NCI-H128 (cell line): Measurements from ENCODE around the gene COL13A1.

Source experiments
- DNase-seq: peaks from one replicate; lab custom pipeline; 2025; ENCODE audit not compliant: unreplicated experiment; lab: John Stamatoyannopoulos, UW

Gene COL13A1

DNA sequence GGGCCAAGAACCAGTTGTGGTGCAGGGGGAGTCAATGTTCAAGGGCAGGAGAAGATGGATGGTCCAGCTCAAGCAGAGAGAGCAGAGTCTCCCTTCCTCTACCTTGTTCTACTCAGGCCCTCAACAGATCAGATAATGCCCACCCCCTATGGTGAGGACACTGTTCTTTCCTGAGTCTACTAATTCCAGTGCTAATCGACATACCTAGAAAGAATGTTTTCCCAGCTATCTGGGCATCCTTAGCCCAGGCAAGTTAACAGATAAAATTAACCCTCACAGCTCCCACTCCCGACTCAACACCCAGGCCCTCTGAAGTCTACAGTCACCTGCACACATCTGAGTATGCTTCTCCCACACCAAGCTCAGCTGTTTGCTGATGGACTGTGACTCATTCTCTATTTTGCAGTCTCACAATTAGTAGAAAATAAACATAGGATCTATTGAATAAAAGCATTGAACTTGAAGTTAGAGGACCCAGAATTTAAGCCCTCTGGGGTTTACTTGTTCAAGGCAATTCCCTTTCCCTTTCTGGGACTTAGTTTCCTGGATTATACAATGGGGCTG, 17.1 kb downstream of the COL13A1 start:
- no peak for DNase-seq

DNA sequence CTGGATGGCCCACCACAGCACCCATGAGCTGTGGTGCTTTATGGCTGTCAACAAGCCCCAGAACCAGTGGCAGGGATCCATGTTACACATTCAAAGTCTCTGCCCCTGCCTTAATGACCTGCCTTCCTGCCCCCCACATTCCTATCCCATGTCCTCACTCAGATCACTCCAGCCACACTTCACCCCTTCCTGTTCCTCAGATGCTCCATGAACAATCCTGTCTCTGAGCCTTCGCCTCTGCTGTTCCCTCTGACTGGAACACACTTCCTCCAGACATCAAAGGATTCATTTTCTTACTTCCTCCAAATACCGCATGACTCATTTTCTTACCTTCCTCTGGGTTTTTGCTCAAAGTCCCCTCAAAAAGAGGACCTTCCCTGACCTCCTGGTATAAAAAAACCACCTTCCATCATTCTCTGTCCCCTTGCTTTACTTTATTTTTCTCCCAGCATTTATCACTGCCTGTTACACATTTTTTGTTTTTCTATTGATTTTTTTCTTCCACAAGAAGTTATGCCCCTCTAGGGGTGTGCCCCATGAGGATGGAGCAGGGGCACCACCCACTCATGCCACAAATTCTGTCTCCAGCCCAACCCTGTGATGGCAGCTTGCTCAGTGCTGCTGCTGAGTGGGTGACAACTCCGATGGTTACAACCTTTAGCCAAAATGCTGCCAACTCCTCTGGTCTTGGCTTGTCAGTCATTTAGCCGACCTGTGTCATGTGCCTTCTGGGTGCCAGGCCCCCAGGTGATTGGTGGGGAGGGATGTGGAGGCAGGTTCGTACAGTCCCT, 18.2 kb downstream of the COL13A1 start:
- DNase-seq = no peak

DNA sequence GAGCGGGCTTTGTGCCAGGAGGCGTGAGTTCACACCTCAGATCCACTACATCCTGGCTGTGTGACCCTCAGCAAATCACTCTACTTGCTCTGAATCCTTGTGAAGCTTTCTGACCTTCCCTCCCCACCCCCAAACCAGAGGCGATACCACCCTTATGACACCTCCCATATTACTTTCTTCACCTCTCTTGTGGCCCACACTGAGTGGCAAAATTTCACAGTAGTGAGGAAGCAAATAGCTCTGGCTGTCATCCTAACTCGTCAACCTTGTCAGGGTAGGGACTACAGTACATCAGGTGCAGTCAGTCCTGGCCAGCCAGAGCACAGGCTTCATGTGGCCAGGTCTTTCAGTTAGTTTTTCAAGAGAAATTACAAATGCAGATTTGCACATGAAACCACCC, 19.1 kb downstream of the COL13A1 start:
- no peak for DNase-seq

DNA sequence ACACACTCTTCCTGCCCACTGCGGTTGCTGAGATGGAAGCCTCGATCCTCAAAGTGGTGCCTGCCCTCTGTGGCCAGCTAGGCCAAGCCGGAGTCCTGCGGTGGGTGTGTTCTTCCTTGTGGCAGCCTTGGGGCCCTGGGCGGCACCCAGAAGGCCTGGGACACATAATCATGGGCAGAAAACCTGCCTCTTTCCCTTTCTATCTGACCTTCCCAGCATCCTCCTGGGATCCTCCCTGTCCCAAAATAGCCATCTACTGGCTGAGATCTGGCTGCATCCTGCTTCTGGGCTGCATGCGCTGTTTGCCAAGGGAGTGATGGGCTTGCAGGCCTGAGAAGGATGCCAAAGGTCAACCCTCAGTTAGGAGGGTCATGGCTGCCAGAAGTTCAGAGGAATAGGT, 23.9 kb downstream of the COL13A1 start:
- DNase-seq = no peak

DNA sequence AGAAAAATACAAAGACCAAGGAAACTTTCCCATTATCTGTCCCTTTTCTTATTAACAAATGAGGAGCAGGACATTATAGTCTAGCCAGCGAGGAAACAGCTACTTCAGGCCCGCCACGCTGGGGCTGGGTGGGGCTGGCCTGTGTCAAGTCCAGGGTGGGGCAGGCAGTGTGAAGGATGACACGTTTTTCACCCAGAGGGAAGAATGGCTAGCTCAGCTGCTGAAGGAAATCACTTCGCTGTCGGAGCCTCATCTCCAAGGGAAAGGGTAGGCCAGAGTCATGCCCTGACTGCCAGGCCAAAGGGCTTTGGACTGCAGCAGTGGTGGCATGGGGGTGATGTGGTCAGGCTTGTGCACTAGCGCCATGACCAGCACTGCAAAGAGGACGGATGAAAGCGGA, 24.4 kb downstream of the COL13A1 start:
- DNase-seq = no peak

DNA sequence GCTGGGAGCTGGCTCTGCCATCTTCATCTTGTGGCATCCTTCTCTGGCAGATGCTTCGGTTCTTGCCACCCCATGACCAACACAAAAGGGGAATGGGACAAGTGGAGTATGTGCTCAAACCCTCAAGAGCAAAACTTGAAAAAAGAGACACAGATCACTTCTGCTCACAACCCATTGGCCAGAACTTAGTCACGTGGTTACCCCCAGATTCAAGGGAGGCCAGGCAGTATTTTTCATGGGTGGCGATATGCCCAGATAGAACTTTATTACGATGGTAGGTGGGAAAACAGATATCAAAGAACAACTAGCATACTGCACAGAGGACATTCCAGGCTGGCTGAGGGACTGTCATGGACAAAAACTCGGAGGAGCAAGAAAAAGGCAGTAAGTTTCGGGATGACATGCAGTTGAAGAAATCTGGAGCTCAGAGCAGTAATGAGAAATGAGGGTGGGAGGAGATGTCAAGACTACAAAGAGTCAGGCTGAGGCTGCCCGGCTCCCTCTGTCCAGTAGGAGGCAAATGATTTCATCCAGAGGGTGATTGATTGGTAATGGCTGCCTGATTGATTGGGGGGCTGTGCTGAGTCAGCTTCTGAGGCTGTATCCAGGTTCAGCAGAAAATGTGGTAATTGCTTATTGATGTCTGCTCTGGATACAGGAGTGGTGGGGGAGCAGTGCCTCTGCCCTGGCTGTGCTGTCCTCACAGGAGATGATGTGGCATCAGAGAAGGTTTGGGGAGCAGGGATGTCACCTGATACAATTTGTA, 25.3 kb downstream of the COL13A1 start:
- no peak for DNase-seq

DNA sequence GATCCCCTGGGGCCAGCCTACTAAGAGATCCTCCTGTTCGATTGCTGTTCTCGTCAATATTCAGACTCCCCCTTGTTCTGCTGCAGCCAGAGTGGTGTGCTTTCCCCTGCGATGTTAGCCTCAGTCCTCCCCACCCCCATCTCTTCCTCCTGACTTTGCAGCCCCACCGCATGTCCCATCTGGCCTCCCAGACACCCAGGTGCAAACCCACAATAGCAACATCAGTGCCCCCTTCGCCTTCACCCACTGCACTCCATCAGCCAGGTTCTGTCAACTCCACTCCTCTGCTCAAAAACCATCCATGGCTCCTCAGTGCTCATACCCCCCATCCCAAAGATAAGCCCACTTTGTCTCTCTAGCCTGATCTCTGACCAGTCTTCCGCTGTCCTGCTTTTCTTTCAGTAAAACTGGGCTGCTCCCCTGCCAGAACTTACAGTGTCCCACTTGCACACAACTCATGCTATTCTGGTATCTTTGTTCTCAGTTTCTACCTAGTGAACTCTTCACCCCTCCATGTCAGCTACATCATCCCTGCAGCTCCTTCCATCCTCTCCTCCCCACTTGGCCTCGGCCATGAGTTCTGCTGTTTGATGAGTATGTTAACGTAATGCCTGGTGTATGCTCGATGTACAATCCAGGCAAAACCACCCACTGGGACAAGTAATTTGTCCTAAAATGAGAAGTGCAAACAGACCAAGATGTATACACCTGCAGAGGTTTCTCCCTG, 26.6 kb downstream of the COL13A1 start:
- DNase-seq = no peak

DNA sequence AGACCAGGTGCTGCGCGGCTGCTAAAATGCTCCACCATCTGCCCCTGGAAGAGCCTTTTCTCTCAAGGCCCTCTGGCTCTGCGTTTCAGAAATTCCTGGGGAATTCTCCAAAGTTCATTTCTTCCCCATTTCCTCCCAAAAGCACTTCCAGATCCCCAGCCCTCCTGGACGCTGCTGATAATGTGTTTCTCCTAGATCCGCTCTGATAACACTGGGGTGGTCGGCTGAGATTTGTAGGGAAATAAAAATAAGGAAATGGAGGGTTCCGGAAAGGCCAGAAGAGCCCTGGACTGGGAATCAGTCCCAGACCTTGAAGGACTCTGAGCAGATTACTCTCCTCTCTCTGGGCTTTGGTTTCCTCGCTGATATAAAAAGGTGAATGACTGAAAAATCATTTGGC, 28.1 kb downstream of the COL13A1 start:
- no peak for DNase-seq

DNA sequence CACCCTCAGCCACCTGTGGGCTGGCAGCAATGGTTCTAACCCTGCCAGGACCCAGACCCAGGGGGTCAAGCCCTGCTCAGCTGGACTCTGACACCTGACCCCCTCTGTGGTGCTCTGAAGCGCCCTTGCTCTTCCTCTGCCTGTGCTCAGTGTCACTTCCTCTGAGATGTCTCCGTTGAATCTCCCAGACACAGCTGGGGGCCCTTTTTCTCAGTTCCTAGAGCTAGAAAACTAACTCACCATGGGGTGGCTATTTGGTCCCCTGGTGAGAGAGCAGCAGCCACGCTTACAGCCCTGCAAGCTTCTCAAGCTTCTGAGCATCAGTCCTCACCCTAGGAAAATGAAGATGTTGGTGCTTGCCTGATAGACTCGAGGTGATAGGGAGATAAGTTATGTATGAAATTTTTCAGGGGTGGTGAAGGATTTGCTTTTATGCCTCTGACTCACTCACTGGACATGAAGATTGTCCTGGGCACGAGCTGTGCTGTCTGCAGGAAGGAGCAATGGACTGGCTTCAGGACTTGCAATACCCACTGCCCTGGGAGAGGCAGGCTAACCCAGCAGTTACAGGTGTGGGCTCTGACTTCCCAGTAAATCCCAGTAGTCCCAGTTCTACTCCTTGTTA, 29.6 kb downstream of the COL13A1 start:
- no peak for DNase-seq

DNA sequence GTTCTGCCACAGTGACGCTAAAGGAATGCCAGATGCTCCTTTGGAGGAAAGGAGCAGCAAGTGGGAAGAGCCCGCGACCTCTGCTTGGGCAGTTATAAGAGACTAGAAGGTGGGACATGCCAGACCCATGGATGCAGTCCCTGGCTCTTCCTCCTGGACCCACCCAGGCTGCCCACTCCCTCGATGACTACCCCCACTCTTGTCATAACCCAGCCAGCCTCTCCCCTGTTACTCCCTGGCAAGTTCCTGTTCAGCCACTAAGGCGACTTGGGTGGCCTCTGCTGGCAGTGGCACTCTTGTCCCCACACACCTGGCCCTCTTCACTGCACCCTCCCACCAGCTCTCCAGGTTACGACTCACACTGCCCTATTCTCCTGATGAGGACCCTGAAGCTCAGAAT, 33.5 kb downstream of the COL13A1 start:
- no peak for DNase-seq

DNA sequence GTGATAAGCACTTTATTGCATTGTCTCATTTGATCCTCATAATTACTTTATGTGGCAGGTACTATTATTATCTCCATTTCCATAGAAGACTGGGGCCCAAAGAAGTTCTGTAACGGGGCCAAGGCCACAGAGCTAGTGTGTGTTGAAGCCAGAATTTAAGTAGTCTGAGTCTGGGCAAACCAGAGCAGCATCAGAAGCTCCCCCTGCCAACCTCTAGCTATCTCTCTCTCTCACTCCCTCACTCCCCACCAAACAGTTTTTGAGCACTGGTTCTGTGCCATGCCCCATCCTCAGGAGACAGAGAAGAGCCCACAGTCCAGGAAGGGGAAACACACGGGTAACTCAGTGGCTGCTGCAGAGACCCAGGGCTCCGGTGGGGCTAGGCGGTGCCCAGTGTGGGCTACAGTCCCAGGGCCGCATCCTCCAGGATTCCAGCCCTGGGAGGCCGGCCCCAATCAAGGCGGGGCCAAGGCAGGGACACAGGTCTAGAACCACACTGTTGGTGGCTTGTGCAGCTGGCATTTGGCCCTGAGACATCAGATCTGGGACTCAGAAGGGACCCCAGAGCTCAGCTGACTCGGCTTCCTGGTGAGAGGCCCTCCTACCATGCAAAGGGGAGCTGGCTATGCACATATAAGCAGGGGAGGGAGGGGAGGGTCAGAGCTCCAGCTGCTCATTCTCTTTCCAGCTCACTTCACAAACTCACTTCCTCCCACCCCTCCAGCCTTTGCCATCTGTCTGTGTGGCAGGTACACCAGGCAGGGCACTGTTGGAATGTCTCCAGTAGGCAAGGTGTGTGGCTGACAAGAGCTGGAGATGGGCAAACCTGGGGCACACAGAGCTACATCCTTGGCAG, 34.4 kb downstream of the COL13A1 start:
- no peak for DNase-seq

DNA sequence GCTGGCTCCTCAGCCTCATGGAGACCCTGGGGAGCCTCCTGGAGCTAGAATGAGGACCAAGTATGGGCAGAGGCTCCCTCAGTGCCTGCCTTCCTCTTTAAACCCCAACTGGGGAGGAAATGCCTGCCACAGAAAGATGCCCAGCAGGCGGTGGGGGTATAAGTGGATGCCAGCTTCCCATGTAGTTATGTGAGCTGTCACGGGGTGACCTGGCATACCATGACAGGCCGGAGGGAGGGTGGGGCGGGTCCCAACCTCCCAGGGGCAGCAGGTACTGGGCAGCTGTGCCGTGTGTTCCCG, 35.0 kb downstream of the COL13A1 start:
- no peak for DNase-seq

DNA sequence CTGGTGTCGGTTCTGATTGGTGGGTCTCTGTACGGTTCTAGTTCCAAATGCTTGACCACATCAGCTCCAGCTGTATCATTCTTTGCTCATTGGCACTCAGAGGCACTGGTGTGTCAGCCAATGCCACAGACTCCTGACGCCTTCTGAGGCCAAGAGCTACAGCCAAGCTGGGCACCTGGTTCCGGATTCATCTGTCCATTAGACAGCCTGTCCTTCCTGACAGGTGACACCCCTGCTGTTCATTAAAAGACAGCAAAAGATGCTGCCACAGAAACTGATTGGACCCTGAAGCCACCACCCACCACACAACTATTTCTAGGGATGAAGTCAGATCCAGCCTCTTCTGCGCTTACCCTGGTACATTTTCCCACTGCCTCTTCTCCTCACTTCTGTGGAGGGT, 35.6 kb downstream of the COL13A1 start:
- DNase-seq = no peak

DNA sequence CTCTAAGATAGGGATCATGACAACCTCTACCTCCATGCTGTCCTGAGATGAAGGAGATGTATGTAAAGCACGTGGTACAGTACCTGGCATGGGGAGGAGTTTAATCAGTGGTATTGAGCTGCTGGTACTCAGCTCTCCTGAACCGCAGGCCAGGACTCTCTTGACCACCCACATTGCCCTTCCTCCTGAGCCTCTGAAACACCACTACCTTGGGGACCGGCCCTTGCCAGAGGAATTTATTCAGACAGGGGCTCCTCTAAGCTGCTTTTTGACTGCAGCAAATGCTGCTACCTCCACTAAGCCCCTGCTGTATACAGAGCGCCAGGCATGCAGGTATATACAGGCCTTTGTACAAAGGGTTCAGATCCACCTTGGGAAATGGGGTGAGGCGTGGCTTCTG, 36.7 kb downstream of the COL13A1 start:
- no peak for DNase-seq

DNA sequence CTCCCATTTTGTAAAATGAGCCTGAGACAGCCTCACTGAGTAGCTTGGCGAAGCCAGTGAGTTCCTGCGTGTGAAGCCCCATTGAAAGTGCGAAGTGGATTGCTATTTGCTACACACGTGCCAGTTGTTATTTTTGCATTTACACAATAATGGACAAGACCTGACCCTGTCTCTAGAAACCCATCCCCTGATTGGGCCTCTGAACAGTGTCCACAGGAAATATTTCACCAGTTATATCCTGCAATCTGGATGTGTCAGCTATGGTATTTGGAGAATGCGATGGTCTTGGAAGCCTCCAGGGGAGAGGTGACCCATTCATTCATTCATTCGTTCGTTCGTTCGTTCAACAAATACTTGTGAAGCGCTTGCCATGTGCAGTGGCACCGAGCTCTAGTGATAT, 37.1 kb downstream of the COL13A1 start:
- no peak for DNase-seq

DNA sequence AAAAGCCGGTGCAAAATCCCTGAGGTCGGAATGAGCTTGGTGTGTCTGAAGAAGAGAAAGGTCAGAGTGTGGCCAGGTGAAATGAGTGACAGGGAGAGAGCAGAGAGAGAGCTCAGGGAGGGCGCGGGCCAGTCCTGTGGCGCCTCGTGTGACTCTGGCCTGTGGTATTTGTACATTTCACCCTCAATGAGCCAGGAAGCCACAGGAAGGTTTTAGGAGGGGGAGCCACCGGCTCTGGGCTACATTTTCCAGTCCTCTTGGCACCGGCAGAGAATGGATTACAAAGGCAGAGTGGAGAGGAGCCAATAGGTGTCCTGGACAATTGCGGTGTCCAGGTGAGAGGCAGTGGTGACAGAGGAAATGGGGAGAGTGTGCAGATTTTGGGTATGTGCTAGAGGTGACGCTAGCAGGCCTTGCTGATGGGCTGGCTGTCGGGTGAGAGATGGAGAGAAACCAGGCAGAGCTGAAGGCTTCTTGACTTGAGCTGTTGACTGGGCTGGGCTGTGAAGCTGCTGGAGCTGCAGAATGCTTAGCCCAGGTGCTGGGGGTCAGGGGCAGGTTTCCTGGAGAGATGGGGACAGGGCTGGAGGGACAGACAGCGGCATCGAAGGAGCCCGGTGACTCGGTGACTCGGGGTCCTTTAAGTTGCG, 38.1 kb downstream of the COL13A1 start:
- DNase-seq = no peak

DNA sequence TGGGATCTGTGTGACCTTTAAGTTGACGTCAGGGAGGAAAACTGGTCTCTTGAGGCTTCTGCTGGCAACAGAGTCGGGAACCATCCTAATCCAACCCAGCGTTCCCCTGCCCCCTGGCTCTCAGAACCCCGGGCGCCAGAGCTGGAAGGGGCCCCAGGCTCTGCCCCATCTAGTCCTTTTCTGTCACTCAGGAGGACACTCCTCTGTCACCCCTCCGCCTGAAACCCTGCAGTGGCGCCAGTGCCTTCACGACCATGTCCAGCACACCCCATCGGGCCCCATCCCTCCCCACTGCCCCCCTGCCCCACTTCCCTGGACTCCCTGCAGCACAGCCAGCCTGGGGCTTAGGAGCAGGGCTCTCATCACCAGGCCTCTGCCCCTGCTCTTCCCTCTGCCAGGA, 39.1 kb downstream of the COL13A1 start:
- no peak for DNase-seq

DNA sequence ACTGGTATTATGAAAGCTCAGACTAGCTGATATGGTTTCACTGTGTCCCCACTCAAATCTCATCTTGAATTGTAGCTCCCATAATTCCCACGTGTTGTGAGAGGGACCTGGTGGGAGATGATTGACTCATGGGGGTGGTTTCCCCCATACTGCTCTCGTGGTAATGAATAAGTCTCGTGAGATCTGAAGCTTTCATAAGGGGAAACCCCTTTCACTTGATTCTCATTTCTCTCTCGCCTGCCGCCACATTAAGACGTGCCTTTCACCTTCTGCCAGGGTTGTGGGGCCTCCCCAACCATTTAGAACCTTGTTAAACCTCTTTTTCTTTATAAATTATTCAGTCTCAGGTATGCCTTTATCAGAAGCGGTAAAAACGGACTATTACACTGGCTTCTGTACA, 40.3 kb downstream of the COL13A1 start:
- DNase-seq = no peak

DNA sequence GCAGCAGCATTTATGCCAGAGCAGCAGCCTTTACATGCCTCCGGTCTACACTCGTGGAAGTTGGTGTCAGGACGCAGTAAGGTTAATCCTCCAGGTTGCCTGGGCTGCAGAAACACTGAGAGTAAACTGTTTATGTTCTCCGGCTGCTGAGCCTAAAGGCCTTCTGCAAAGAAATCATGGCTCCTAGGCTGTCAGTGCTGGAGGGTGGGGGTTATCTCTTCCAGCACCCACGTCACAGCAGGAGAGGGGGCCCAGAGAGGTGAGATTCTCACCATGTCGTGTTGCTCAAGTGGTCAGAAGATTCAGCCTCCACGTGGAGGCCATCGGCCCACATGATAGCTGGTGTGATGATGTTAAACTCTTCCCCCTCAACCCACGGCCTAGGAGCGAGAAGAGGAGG, 41.2 kb downstream of the COL13A1 start:
- no peak for DNase-seq

DNA sequence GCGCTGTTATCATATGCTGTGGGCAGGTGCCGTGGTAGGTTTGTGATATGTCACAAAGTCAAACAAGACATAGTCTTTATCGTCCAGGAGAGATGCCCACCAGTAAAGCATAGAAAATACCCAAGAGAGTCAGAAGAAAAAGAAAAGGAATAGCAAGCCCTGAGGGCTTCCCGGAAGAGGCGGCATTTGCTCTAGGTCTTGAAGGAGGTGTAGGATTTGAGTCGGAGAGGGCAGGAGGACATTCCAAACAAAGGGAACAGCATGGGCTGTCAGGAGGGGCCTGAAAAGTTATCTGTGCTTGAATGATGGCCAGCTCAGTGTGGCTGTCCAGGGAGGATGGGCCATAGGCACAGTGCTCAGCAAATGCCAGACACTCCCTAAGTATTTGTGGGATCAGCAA, 42.2 kb downstream of the COL13A1 start:
- no peak for DNase-seq
